GM18858 (cell line): Measurements from ENCODE around the gene TAF7L.
"Not testable (repeated sequence)": the region's sequence is repeated elsewhere in the genome, so short reads cannot be mapped to it uniquely, and the experiment has no call there.

Source experiments
- ATAC-seq: cut with Tn5 transposase; IDR thresholded peaks from one replicate; pipeline ENCODE4 v1.9.1; 2021; ENCODE audit not compliant: unreplicated experiment

Gene TAF7L

GRCh38 chrX:101290957-101291603 is at the start of gene TAF7L:
Gene TAF7L, minus strand, starts transcription at chrX:101291334. Its CDS starts 3,791 bp downstream, at chrX:101287543.
- no peak for ATAC-seq

GRCh38 chrX:101337776-101338271 is 46.7 kb upstream of the TAF7L start:
- ATAC-seq, result no peak

- ATAC-seq, result not testable (repeated sequence)
These were observed 43.2 kb upstream of the TAF7L start for GRCh38 chrX:101334310-101334709.

- ATAC-seq, result not testable (repeated sequence)
These were observed 35.5 kb upstream of the TAF7L start for GRCh38 chrX:101326600-101326999.

GRCh38 chrX:101303790-101304189 is 12.7 kb upstream of the TAF7L start:
- no peak for ATAC-seq

GRCh38 chrX:101295603-101296002 is 4.5 kb upstream of the TAF7L start:
- ATAC-seq, result not testable (repeated sequence)

- ATAC-seq, result peak; percentile 66
These were observed 3.7 kb downstream of the TAF7L start for GRCh38 chrX:101287402-101287801.

- ATAC-seq, result no peak
These were observed 14.9 kb downstream of the TAF7L start for GRCh38 chrX:101276238-101276637.

- ATAC-seq, result no peak
These were observed 16.9 kb downstream of the TAF7L start for GRCh38 chrX:101274198-101274597.

- ATAC-seq, result no peak
These were observed 25.2 kb downstream of the TAF7L start for GRCh38 chrX:101265869-101266428.

- ATAC-seq, result no peak
These were observed 27.4 kb downstream of the TAF7L start for GRCh38 chrX:101263766-101264165.

- no peak for ATAC-seq
These were observed 28.5 kb downstream of the TAF7L start for GRCh38 chrX:101262590-101262989.

- no peak for ATAC-seq
These were observed 30.7 kb downstream of the TAF7L start for GRCh38 chrX:101260435-101260834.

GRCh38 chrX:101258259-101258581 is 32.9 kb downstream of the TAF7L start:
- no peak for ATAC-seq

- no peak for ATAC-seq
These were observed 33.5 kb downstream of the TAF7L start for GRCh38 chrX:101257448-101258258.

GRCh38 chrX:101252634-101253033 is 38.5 kb downstream of the TAF7L start:
- no peak for ATAC-seq

- no peak for ATAC-seq
These were observed 49.6 kb downstream of the TAF7L start for GRCh38 chrX:101241531-101241930.

- no peak for ATAC-seq
These were observed 54.1 kb downstream of the TAF7L start for GRCh38 chrX:101237041-101237440.

- ATAC-seq, result no peak
These were observed 58.8 kb downstream of the TAF7L start for GRCh38 chrX:101232316-101232715.

- no peak for ATAC-seq
These were observed 60.1 kb downstream of the TAF7L start for GRCh38 chrX:101231080-101231479.

- no peak for ATAC-seq
These were observed 60.5 kb downstream of the TAF7L start for GRCh38 chrX:101230636-101231035.

- ATAC-seq, result no peak
These were observed 62.0 kb downstream of the TAF7L start for GRCh38 chrX:101229170-101229569.
